GM18867 (cell line): ENCODE data around the gene DNAJC13.
"Not testable (repeated sequence)": the region's sequence is repeated elsewhere in the genome, so short reads cannot be mapped to it uniquely, and the experiment has no call there.

ENCODE experiments used
- ATAC-seq: cut with Tn5 transposase; IDR thresholded peaks from one replicate; pipeline ENCODE4 v1.9.1; 2021; ENCODE audit warnings: mild to moderate bottlenecking, moderate library complexity; ENCODE audit not compliant: unreplicated experiment

DNAJC13 gene, protein sequence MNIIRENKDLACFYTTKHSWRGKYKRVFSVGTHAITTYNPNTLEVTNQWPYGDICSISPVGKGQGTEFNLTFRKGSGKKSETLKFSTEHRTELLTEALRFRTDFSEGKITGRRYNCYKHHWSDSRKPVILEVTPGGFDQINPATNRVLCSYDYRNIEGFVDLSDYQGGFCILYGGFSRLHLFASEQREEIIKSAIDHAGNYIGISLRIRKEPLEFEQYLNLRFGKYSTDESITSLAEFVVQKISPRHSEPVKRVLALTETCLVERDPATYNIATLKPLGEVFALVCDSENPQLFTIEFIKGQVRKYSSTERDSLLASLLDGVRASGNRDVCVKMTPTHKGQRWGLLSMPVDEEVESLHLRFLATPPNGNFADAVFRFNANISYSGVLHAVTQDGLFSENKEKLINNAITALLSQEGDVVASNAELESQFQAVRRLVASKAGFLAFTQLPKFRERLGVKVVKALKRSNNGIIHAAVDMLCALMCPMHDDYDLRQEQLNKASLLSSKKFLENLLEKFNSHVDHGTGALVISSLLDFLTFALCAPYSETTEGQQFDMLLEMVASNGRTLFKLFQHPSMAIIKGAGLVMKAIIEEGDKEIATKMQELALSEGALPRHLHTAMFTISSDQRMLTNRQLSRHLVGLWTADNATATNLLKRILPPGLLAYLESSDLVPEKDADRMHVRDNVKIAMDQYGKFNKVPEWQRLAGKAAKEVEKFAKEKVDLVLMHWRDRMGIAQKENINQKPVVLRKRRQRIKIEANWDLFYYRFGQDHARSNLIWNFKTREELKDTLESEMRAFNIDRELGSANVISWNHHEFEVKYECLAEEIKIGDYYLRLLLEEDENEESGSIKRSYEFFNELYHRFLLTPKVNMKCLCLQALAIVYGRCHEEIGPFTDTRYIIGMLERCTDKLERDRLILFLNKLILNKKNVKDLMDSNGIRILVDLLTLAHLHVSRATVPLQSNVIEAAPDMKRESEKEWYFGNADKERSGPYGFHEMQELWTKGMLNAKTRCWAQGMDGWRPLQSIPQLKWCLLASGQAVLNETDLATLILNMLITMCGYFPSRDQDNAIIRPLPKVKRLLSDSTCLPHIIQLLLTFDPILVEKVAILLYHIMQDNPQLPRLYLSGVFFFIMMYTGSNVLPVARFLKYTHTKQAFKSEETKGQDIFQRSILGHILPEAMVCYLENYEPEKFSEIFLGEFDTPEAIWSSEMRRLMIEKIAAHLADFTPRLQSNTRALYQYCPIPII (N-terminal part only)

DNA sequence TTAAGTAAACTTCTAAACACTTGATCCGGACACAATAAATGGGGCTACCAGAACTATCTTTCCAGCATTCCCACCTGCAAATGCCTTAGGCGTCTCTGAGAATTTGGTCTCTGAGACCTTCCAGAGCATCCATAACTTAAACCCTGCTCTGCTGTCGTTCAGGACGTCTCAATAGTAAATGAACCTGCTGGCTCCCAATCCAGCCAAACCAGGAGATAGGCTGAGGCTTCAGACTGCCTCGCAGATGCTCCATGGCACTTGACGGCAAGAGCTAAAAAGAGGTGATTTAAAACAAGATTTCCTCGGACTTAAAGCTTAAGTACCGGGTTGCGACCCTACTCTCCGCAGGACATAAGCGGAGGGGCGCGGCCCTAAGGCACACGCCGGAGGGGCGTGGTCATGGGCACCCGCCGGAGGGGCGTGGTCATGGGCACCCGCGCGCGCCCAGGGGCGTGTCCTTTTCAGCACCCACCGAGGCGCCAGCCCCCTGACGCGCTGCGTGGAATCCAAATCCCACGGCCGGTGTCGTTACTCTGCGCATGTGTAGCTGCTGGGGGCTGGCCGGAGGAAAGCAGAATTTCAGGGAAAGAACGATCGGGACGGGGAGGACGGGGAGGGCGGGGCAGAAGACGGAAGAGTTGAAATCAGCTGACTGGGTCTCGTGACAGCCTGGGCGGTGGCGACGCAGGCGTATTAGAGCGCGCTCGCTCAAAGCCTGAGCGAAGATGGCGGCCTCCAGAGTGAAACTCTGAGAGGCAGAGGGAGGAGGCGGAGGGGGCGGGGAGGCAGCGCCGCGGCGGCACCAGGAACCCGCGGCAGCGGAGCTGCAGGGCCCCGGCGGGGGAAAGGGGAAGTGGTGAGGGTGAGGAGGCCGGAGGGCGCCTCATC is at the start of gene DNAJC13:
Gene DNAJC13 (plus strand): TSS at position 696 of the 888 bp plus-strand sequence. CDS start 17,049 bp downstream, outside the sequence.
- peak; percentile 92 for ATAC-seq

DNA sequence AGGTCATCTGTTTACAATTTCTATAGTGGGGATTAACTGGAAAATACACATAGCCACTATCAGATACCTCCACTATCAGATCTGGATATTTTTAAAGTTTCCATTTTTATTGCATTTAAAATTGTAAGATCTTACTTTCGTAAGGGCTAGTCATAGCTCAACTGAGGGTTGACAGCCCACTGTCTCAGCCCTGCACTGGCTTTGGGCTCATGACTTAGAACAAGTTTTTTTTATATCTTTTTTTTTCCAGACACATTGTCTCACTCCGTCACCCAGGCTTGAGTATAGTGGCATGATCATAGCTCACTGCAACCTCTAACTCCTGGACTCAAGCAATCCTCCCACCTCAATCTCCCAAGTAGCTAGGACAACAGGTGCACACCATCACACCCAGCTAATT is 48.8 kb upstream of the DNAJC13 start:
- no peak for ATAC-seq

DNA sequence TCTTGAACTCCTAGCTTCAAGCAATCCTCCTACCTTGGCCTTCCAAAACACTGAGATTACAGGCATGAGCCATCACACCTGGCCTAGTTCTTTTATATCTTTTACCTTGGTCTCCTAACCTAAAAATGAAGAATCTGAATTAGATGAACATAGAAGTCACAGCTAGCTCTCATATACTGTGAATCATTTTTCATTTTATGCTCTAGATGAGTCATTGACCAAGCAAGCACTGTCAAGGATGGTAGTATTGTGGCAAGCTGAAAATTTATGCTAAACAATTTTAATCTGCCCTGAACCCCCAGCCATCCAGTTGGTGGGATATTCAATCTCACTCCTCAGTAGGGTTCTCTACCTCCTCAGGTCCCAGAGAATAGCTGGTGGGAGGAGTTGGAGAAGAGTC is 48.3 kb upstream of the DNAJC13 start:
- ATAC-seq: no peak

DNA sequence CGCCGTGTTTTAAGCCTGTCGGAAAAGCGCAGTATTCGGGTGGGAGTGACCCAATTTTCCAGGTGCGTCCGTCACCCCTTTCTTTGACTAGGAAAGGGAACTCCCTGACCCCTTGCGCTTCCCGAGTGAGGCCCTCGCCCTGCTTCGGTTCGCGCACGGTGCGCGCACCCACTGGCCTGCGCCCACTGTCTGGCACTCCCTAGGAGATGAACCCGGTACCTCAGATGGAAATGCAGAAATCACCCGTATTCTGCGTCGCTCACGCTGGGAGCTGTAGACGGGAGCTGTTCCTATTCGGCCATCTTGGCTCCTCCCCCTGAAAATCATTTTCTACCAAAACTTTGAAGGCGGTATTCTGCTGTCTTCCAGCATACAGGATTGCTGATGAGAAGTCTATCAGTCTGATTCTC is 40.4 kb upstream of the DNAJC13 start:
- ATAC-seq: not testable (repeated sequence)

DNA sequence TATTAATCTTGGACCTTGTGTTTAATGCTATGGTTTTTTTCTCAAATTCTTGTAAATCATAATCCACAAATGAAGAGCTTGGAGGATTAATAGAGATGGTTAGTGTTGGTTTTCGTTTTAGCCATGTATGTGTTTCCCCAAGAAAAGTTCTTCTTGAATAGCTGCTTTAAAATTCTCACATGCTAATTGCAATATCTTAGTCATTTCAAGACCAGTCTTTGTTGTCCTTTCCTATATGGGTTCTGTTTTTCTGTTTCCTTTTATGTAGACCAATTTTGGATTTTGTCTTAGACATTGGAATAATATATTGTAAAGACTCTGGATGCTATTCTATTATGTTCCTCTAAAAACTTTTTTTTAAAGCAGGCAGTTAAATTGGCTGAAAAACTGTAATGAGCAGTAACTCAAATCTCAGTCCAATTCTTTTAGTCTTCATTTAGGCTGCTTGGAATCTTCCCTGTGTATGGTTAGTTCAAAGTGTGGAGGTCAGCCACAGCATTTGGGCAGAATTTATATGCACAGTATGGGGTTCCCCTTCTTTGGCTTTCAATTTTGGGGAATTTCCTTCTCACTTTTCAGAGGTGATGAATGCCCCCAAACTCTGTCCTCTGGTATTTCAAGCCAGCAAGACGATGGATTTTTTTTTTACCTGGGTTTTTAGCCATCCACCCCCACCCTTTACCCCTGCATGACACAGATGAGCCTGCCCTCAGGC is 39.1 kb upstream of the DNAJC13 start:
- ATAC-seq: peak; percentile 41

DNA sequence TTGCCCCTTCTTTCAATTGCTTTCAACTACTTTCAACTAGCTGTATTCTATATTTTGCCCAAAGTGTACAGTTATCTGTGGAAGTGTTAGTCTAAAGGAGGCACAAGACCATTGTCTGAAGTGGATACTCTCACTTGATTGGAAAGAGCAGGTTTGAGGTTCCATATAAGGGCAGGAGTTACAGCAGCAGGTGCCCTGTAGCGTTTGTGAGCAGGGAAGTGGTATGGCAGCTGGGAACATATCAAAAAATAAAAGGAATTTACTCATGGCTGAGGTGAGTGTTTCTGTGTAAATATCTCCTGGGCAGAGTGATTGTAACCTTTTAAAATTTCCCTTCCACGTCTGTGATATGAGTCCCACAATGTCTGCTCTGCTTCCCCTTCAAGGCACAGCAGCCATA is 38.5 kb upstream of the DNAJC13 start:
- ATAC-seq: no peak

DNA sequence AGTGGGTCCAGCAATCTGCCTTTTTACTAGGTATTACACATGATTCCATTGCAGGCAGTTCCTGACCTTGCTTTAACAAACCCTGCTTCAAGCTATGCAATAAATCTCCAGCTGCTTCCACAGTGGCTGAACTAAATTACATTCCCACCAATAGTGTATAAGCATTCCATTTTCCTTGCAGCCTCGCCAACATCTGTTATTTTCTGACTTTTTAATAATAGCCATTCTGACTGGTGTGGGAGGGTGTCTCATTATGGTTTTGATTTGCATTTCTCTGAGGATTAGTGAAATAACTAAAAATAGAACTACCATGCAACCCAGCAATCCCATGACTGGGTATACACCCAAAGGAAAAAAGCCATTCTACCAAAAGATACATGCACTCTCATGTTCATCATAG is 36.4 kb upstream of the DNAJC13 start:
- peak; percentile 33 for ATAC-seq

DNA sequence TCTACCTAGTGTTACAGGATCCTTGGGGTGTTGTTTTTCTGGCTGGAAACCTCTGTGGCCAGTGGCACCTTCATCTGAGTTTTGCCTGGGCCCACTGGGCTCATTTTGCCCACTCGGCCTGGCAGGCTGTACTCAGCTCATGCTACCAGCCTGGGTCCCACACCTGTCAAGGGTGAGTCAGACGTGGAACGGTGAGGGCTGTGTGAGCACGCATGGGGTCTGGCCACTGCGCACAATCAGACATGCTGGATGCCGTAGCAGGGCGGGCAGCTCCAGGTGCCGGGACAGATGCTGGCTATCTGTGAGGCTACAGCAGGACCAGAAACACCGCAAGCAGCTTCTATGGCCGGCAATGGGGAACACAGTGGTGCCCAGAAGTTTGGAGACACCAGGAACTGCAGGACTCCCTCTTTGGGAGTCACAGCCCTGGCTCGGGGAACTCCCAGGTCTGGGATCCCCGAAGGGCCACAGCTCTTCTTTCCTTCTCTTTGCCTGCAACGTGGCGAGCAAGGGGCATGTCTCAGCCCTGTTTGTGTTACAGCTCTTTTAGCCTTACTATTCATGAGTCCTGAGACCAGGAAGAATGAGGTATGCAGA is 35.9 kb upstream of the DNAJC13 start:
- ATAC-seq: peak; percentile 51

DNA sequence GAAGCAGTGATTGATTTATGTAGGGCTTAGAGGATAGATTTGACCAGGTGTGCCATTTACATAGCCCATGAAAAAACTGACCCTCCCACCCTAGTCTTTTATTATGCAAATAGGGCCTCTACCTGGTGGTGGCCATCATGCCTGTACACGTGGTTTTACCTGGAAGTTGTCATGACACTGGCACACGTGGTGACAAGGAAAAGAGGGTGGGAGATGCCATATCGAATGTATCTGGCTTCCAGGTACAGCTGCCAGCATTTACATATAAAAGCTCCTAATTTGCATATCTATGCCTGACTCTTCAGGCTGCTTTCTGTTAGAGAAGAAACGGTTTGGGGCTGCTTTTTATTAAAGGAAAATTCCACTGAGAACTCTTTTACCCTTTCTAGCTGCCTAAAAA is 35.0 kb upstream of the DNAJC13 start:
- ATAC-seq: no peak

DNA sequence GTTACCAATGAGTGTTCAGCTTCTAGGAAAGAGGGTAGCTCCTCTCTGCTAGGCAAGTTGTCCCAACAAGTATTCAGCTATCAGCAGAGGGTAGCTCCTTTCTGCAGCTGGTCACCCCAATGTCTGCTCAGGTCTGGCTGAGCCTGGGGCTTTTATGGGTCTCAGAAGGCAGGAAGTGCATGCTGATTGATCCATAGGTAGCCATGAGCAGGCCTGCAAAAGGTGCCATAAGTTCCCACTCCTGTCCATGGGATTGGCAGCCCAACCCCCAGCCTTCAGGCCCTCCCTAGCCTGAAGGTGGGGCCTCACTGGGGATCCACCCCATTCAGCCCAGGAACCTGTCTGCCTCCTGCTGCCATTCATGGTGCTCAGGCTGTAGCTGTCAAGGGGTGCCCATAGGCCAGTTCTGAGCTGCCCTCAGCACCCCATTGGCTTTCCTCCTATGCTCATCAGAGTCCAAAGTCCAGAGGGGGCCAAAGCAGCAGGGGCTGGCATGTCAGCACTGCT is 34.6 kb upstream of the DNAJC13 start:
- no peak for ATAC-seq

DNA sequence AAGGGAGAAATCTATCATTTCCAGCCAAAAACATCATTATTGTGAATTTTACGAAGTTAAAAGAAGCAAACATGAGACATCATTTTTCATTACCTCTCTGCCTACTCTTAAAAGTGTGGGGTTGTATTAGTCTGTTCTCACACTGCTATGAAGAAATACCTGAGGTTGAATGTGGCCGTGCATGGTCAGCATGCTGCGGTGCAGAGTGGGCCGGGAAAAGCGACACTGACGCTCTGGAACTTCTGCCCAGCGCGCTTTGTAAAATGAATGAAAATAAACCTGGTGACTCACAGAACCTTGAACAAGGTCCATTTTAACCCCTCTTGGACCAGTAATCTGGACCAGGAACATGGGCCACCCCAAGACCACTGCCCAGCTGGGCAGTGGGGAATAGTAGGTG is 31.0 kb upstream of the DNAJC13 start:
- no peak for ATAC-seq

DNA sequence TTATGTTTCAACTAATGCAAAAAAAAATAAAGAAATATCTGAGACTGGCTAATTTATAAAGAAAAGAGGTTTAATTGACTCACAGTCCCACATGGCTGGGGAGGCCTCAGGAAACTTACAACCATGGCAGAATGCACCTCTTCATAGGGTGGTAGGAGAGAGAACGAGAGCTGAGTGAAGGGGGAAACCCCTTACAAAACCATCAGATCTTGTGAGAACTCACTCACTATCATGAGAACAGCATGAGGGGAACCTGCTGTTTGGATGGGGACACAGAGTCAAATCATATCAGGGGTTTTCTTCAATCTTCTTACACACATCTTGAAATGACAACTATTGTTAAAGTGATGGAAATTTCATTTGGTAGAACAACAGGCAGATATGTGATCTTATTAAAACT is 24.6 kb upstream of the DNAJC13 start:
- not testable (repeated sequence) for ATAC-seq

DNA sequence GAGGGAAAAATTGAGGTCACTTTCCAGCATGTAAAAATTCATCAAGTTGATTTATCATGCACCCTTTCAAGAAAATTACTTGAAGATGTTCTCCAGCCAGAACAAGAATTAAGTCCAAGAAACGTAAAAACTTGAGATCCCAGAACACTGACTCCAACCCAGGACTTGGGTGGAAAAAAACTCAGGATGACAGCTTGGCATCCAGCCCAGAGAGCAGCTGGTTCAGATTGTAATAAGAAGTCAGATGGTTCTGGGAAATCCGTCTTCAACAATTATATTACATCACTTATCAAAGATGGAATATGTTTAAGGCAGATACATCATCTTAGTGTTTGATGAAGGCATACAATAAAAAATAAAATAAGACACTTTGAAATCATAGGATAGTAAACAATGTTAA is 23.0 kb upstream of the DNAJC13 start:
- no peak for ATAC-seq

DNA sequence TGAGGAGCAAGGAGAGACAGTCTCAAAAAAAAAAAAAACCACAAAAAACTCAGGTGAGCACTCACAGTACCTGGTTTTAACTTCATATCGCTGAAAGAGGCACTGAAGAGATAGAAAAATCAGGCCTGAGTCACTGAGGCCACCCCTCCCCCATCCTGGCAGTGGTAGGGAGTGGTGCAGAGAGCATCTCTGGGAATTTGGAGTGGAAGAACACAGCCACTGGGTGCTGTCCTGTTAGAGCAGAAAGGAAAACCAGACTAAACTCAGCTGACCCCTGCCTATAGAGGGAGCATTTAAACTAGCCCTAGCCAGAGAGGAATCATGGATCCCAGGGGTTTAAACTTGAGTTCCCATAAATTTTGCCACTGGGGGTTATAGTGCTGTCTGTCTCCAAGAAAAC is 22.2 kb upstream of the DNAJC13 start:
- ATAC-seq: no peak

DNA sequence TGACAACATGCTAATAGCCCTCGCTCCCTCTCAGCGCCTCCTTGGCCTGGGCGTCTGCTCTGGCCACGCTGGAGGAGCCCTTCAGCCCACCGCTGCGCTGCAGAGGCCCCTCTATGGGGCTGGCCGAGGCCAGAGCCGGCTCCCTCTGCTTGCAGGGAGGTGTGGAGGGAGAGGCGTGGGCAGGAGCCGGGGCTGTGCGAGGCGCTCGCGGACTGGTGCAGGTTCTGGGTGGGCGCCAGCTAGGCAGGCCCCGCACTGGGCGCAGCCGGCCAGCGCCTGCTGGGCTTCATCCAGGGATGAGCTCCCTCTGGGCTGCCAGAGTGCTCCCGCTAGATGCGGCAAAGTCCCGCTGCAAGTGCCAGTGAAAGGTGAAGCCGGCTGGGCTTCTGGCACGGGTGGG is 21.0 kb upstream of the DNAJC13 start:
- ATAC-seq: no peak

DNA sequence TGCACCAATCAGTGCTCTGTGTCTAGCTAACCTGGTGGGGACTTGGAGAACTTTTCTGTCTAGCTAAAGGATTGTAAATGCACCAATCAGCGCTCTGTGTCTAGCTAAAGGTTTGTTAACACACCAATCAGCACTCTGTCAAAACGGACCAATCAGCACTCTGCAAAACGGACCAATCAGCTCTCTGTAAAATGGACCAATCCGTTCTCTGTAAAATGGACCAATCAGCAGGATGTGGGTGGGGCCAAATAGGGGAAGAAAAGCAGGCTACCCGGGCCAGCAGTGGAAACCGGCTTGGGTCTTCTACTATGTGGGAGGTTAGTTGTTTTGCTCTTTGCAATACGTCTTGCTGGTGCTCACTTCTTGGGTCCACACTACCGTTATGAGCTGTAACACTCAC is 20.5 kb upstream of the DNAJC13 start:
- ATAC-seq: not testable (repeated sequence)

DNA sequence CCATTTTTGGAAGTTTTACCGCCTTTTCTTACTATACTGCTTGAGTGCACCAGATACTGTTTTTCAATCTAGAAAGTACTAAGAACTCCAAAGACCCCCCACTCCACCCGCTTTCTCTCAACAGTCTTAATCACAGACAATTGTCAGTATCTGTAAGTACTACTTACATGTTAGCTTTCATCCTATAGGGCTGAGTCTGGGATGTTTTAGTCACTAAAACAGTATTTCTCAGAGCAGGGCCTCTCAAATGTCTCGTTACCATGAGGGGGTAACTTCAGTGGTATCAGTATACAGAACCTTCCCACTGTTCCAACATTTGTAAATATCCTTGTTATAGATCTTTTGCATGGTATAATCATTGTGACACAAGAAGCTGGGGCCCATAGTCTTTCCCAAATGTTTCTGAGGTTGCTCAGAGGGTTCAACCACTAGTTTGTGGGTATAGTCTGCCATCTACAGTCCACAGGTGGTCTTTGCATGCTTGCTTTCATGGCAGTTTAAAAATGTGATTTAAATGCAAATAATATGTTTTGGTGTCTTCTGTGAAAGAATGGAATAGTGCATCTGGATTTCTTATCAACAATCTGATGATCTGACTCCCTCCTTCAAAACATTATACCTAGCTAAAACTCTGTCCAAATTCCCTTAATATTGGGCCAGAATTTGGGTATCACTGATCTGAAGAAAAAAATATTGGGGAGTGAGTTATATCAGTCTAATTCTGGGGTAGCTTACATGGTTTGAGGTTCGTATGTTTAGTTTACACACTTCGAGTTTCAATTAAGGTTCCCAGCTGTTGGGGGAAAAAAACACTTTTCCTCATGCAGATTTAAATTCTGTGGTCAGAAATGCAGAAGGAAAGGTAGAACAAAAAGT is 18.0 kb upstream of the DNAJC13 start:
- no peak for ATAC-seq

DNA sequence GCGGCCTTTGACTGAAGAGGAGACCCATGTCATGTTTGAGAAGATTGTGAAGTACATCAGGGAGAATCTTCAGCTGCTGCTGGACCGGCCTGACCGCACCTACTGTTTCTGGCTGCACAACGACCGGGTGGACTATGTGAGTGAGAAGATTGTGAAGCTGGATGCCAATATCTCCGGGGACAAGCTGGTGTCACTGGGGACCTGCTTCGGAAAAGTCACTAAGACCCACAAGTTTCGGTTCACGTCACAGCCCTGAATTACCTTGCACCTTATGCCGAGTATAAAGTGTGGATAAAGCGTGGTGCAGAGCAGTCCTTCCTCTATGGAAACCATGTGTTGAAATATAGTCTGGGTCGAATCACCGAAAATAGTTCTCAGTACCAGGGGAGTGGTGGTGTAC is 16.0 kb upstream of the DNAJC13 start:
- ATAC-seq: no peak
